K562 (cell line): ENCODE data around the gene PHLDB3. TPM values are rescaled to one million over a fixed set of nuclear protein-coding genes. Genes with fewer than 3 reads are reported as not detected.

Experiments used
- MGA ChIP-seq: fragments of 450-650 bp; IDR thresholded peaks from 2 replicates; pipeline ENCODE4 v1.6.1; 2016; ENCODE audit warnings: mild to moderate bottlenecking, moderate library complexity
- POLR3G ChIP-seq: IDR thresholded peaks from 2 replicates; pipeline ENCODE4 v1.6.1; 2011; ENCODE audit not compliant: insufficient read length, insufficient replicate concordance; ENCODE audit errors: extremely low read depth
- RBM25 ChIP-seq: fragments of 200-400 bp; formaldehyde crosslinking; IDR thresholded peaks from 2 replicates; pipeline ENCODE4 v1.6.1; 2018; ENCODE audit warnings: low read length, low read depth, moderate library complexity; ENCODE audit not compliant: severe bottlenecking
- polyA plus RNA-seq, 8 experiments: library from polyadenylated mRNA; depleted of rRNA in 4 of 8; stranded (reverse) in 5 of 8; unstranded in 3 of 8; fragments of >200 nt; fragmentation: Nextera tagmentation in 2 of 8; fragmentation: Illumina TruSeq in 1 of 8; extraction: Ambion mirVana in 2 of 8; extraction: Trizol in 1 of 8; gene quantifications; 2 replicates each; pipeline versions ENCODE4 v1.2.1 to v1.2.3, GENCODE V29; 2011 to 2014; ENCODE audit warnings: inconsistent platforms in 1 of 8, missing spikeins in 1 of 8
- total RNA-seq, 7 experiments: library from RNA; depleted of rRNA in 6 of 7; stranded (reverse); fragments of >200 nt in 6 of 7; fragmentation: Illumina TruSeq in 2 of 7; extraction: Trizol in 2 of 7; gene quantifications; 2 replicates each; pipeline versions ENCODE4 v1.2.1 to v1.2.3, GENCODE V29; 2011 to 2021; ENCODE audit warnings: low replicate concordance in 1 of 7

The PHLDB3 gene
- total and polyA plus RNA-seq, 9 of the 15 experiments (the other 6 are each of a cell fraction or from before 2014, with no cell fraction given), result 0.04 to 23.5 (median 3.9) TPM

- TF ChIP-seq MGA (no peak), POLR3G (no peak), RBM25 (peak; percentile 51)
These were observed 37.8 kb downstream of the PHLDB3 start (continued) for GRCh38 chr19:43466793-43467192.
